Muscle layer of colon (tissue), 2 donors: ENCODE data around the gene ISLR2.

Experiments
- H3K27ac ChIP-seq: one replicate; pipeline ENCODE4 v1.7.0; 2013; ENCODE audit warnings: low read depth, mild to moderate bottlenecking, low read length, moderate library complexity
- H3K27me3 ChIP-seq, 2 donors: one replicate each; pipeline ENCODE4 v1.7.0; 2013; ENCODE audit warnings: low read length in 2 of 2, mild to moderate bottlenecking in 2 of 2; ENCODE audit not compliant: insufficient read depth in 2 of 2, control insufficient read depth in 1 of 2
- H3K36me3 ChIP-seq: one replicate; pipeline ENCODE4 v1.7.0; 2013; ENCODE audit warnings: mild to moderate bottlenecking, low read length; ENCODE audit not compliant: insufficient read depth
- H3K4me1 ChIP-seq: one replicate; pipeline ENCODE4 v1.7.0; 2013; ENCODE audit warnings: mild to moderate bottlenecking, low read length; ENCODE audit not compliant: insufficient read depth
- H3K4me3 ChIP-seq, 2 donors: one replicate each; pipeline ENCODE4 v1.7.0; 2013; ENCODE audit warnings: low read length in 2 of 2, low read depth in 1 of 2, mild to moderate bottlenecking in 1 of 2, moderate library complexity in 1 of 2
- H3K9ac ChIP-seq: one replicate; pipeline ENCODE4 v1.7.0; 2013; ENCODE audit warnings: low read length
- H3K9me3 ChIP-seq: one replicate; pipeline ENCODE4 v1.7.0; 2013; ENCODE audit warnings: mild to moderate bottlenecking, low read length
- donor health status: abdominal sarcoma.
- donor health status: Adenocarcinoma of cecum.

Gene ISLR2

GRCh38 chr15:74174219-74174957 lies 44.0 kb downstream of the ISLR2 start:
- Histone ChIP-seq H3K9ac (no peak overlapping the region), H3K36me3 (no peaks in the 10 kb centered on the region), H3K4me1 (peaks cover 51% of the 10 kb centered on the region), H3K27me3 (no peaks in the 10 kb centered on the region), H3K27ac (peak overlapping the region; percentile 64), H3K9me3 (no peaks in the 10 kb centered on the region), H3K4me3 (peak overlapping the region; percentile 8 to 62)

GRCh38 chr15:74174958-74175253 lies 44.5 kb downstream of the ISLR2 start:
- Histone ChIP-seq H3K36me3 (no peaks in the 10 kb centered on the region), H3K27me3 (no peaks in the 10 kb centered on the region), H3K9me3 (no peaks in the 10 kb centered on the region), H3K27ac (no peak overlapping the region), H3K4me1 (peaks cover 52% of the 10 kb centered on the region), H3K4me3 (peak overlapping the region in 1 of 2 donors; percentile 62), H3K9ac (no peak overlapping the region)

GRCh38 chr15:74175271-74176191 lies 45.1 kb downstream of the ISLR2 start:
- no peaks in the 10 kb centered on the region for H3K36me3 ChIP-seq
- H3K4me1 ChIP-seq: peaks cover 53% of the 10 kb centered on the region
- H3K9me3 ChIP-seq: no peaks in the 10 kb centered on the region
- no peak overlapping the region for H3K27ac ChIP-seq
- no peaks in the 10 kb centered on the region for H3K27me3 ChIP-seq
- H3K9ac ChIP-seq: no peak overlapping the region
- H3K4me3 ChIP-seq: peak overlapping the region in 1 of 2 donors; percentile 35

GRCh38 chr15:74176262-74177214 lies 46.2 kb downstream of the ISLR2 start:
- Histone ChIP-seq H3K9me3 (no peaks in the 10 kb centered on the region), H3K36me3 (no peaks in the 10 kb centered on the region), H3K27ac (no peak overlapping the region), H3K4me1 (peaks cover 55% of the 10 kb centered on the region), H3K27me3 (no peaks in the 10 kb centered on the region), H3K9ac (no peak overlapping the region), H3K4me3 (no peak overlapping the region)

- peaks cover 40% of the 10 kb centered on the region for H3K4me1 ChIP-seq
Measured at GRCh38 chr15:74178326-74179100, 48.1 kb downstream of the ISLR2 start.

GRCh38 chr15:74179101-74179841 lies 48.9 kb downstream of the ISLR2 start:
- no peak overlapping the region for H3K9ac ChIP-seq
- H3K4me3 ChIP-seq: no peak overlapping the region
- no peaks in the 10 kb centered on the region for H3K27me3 ChIP-seq
- H3K9me3 ChIP-seq: no peaks in the 10 kb centered on the region
- no peaks in the 10 kb centered on the region for H3K36me3 ChIP-seq
- H3K4me1 ChIP-seq: peaks cover 35% of the 10 kb centered on the region
- H3K27ac ChIP-seq: no peak overlapping the region

More at GRCh38 chr15:74178326-74179100, 48.1 kb downstream of the ISLR2 start:
- Histone ChIP-seq H3K36me3 (no peaks in the 10 kb centered on the region), H3K27ac (no peak overlapping the region), H3K4me3 (no peak overlapping the region), H3K9me3 (no peaks in the 10 kb centered on the region), H3K9ac (no peak overlapping the region), H3K27me3 (no peaks in the 10 kb centered on the region)

- Histone ChIP-seq H3K36me3 (no peaks in the 10 kb centered on the region), H3K27me3 (no peaks in the 10 kb centered on the region), H3K9me3 (no peaks in the 10 kb centered on the region), H3K27ac (no peak overlapping the region), H3K9ac (no peak overlapping the region), H3K4me3 (no peak overlapping the region), H3K4me1 (peaks cover 33% of the 10 kb centered on the region)
Measured at GRCh38 chr15:74179983-74180880, 49.8 kb downstream of the ISLR2 start.

- Histone ChIP-seq H3K9ac (no peak overlapping the region), H3K36me3 (no peaks in the 10 kb centered on the region), H3K4me3 (no peak overlapping the region), H3K4me1 (peaks cover 27% of the 10 kb centered on the region), H3K9me3 (no peaks in the 10 kb centered on the region), H3K27ac (no peak overlapping the region), H3K27me3 (no peaks in the 10 kb centered on the region)
Measured at GRCh38 chr15:74180881-74181602, 50.7 kb downstream of the ISLR2 start.

- no peak overlapping the region for H3K27ac ChIP-seq
- no peak overlapping the region for H3K4me3 ChIP-seq
- H3K9ac ChIP-seq: no peak overlapping the region
- peaks cover 21% of the 10 kb centered on the region for H3K4me1 ChIP-seq
- no peaks in the 10 kb centered on the region for H3K27me3 ChIP-seq
- no peaks in the 10 kb centered on the region for H3K9me3 ChIP-seq
- H3K36me3 ChIP-seq: no peaks in the 10 kb centered on the region
Measured at GRCh38 chr15:74182131-74182530, 51.7 kb downstream of the ISLR2 start.
